H1 (cell line): ENCODE results near the gene TRPV6. TPM values are rescaled to one million over a fixed set of nuclear protein-coding genes. Genes with fewer than 3 reads are reported as not detected.

ENCODE experiments used
- CTCF ChIA-PET: fragments of 300-600 bp; sonication (Branson Sonifier 250); formaldehyde crosslinking; loops from one replicate; lab custom pipeline; 2021; ENCODE audit not compliant: partially characterized antibody; lab: Charles Lee
- POLR2A ChIA-PET: fragments of 300-600 bp; sonication (Branson Sonifier 250); formaldehyde crosslinking; loops from one replicate; lab custom pipeline; 2021; ENCODE audit warnings: inconsistent platforms; ENCODE audit not compliant: partially characterized antibody; lab: Charles Lee
- DNase-seq, 2 experiments: peaks; one replicate each; pipeline versions ENCODE4 v3.0.0 to v3.0.0-alpha.2; 2010 to 2022; ENCODE audit warnings: low spot score in 2 of 2, low read depth in 1 of 2, mixed read lengths in 1 of 2
- FAIRE-seq: peaks from 2 replicates; lab custom pipeline; 2011; peaks lifted over from hg19 to GRCh38; lab: Jason Lieb, UNC
- H2AFZ ChIP-seq: 2 replicates; pipeline ENCODE4 v1.8.1; 2012; ENCODE audit warnings: low read length, inconsistent platforms
- H2AK5ac ChIP-seq: 2 replicates; pipeline ENCODE4 v1.6.1; 2013; ENCODE audit warnings: low read depth, low read length
- H2BK120ac ChIP-seq: replicated peaks from 2 replicates; pipeline ENCODE3; 2013; ENCODE audit warnings: low read depth, low read length, inconsistent platforms
- H2BK12ac ChIP-seq: 2 replicates; pipeline ENCODE4 v1.6.1; 2013; ENCODE audit warnings: low read depth, low read length
- H2BK15ac ChIP-seq: 2 replicates; pipeline ENCODE4 v1.6.1; 2013; ENCODE audit warnings: low read length
- H2BK20ac ChIP-seq: 2 replicates; pipeline ENCODE4 v1.6.1; 2013; ENCODE audit warnings: low read length
- H2BK5ac ChIP-seq: 2 replicates; pipeline ENCODE4 v1.6.1; 2013; ENCODE audit warnings: low read depth, low read length
- H3K14ac ChIP-seq: 2 replicates; pipeline ENCODE4 v1.6.1; 2013; ENCODE audit warnings: inconsistent platforms; ENCODE audit not compliant: insufficient read length
- H3K18ac ChIP-seq: 2 replicates; pipeline ENCODE4 v1.6.1; 2013; ENCODE audit warnings: low read length; ENCODE audit errors: extremely low read depth
- H3K23ac ChIP-seq: 2 replicates; pipeline ENCODE4 v1.6.1; 2013; ENCODE audit warnings: inconsistent platforms; ENCODE audit not compliant: insufficient read length
- H3K23me2 ChIP-seq: 2 replicates; pipeline ENCODE4 v1.6.1; 2013; ENCODE audit warnings: low read depth, low read length
- H3K27ac ChIP-seq: 2 replicates; pipeline ENCODE4 v1.6.1; 2011; ENCODE audit warnings: low read depth, low read length, inconsistent platforms
- H3K27me3 ChIP-seq, 4 experiments: replicated peaks in 1 of 4; 1 replicate in 1 of 4; 2 replicates in 3 of 4; pipeline versions ENCODE4 v1.6.1 to v1.8.1; 2011 to 2013; ENCODE audit warnings: low read length in 3 of 4, mild to moderate bottlenecking in 3 of 4, inconsistent platforms in 2 of 4, mixed read lengths in 2 of 4, moderate library complexity in 1 of 4; ENCODE audit not compliant: control insufficient read depth in 3 of 4, insufficient read depth in 3 of 4; ENCODE audit errors: extremely low read depth in 1 of 4
- H3K36me3 ChIP-seq, 4 experiments: 2 replicates each; pipeline versions ENCODE4 v1.6.1 to v1.8.1; 2011 to 2013; ENCODE audit warnings: mild to moderate bottlenecking in 4 of 4, low read length in 3 of 4, moderate library complexity in 2 of 4, control low read depth in 1 of 4, inconsistent platforms in 1 of 4; ENCODE audit not compliant: insufficient read depth in 4 of 4, control insufficient read depth in 2 of 4
- H3K4ac ChIP-seq: replicated peaks from 2 replicates; pipeline ENCODE3; 2013; ENCODE audit warnings: low read length, low read depth, mixed read lengths, inconsistent platforms; ENCODE audit not compliant: insufficient read length
- H3K4me1 ChIP-seq, 4 experiments: replicated peaks in 1 of 4; 1 replicate in 1 of 4; 2 replicates in 3 of 4; pipeline versions ENCODE4 v1.6.1 to v1.8.1; 2011 to 2013; ENCODE audit warnings: low read length in 3 of 4, inconsistent platforms in 2 of 4, mixed read lengths in 1 of 4; ENCODE audit not compliant: insufficient read depth in 4 of 4, control insufficient read depth in 3 of 4
- H3K4me2 ChIP-seq, 2 experiments: 2 replicates each; pipeline versions ENCODE4 v1.6.1 to v1.8.1; 2011 to 2013; ENCODE audit warnings: low read depth in 2 of 2, low read length in 2 of 2, control low read depth in 1 of 2, inconsistent platforms in 1 of 2, mild to moderate bottlenecking in 1 of 2; ENCODE audit not compliant: insufficient read depth in 1 of 2
- H3K4me3 ChIP-seq, 4 experiments: fragments of 200-600, 300-600 bp in 1 of 4; sonication (generic), shearing (Covaris generic), sonication (Bioruptor Twin) in 1 of 4; 2 replicates each; pipeline versions ENCODE4 v1.5.1 to v1.8.1; 2011 to 2016; ENCODE audit warnings: low read length in 4 of 4, low read depth in 3 of 4, control low read depth in 2 of 4, inconsistent platforms in 2 of 4, mild to moderate bottlenecking in 2 of 4, mixed read lengths in 1 of 4, moderate library complexity in 1 of 4; ENCODE audit not compliant: insufficient read depth in 2 of 4; ENCODE audit errors: extremely low read depth in 1 of 4
- H3K56ac ChIP-seq: replicated peaks from 2 replicates; pipeline ENCODE3; 2013; ENCODE audit warnings: low read depth, mild to moderate bottlenecking, mixed read lengths, low read length, inconsistent platforms; ENCODE audit not compliant: insufficient read length
- H3K79me1 ChIP-seq: 2 replicates; pipeline ENCODE4 v1.6.1; 2013; ENCODE audit warnings: low read depth, low read length, control low read depth
- H3K79me2 ChIP-seq, 2 experiments: 2 replicates each; pipeline versions ENCODE4 v1.6.1 to v1.8.1; 2012 to 2013; ENCODE audit warnings: low read length in 2 of 2, mild to moderate bottlenecking in 2 of 2, inconsistent platforms in 1 of 2; ENCODE audit not compliant: insufficient read depth in 2 of 2, control insufficient read depth in 1 of 2
- H3K9ac ChIP-seq, 4 experiments: replicated peaks in 1 of 4; 1 replicate in 1 of 4; 2 replicates in 3 of 4; pipeline versions ENCODE4 v1.6.1 to v1.8.1; 2011 to 2013; ENCODE audit warnings: low read depth in 3 of 4, low read length in 3 of 4, control low read depth in 2 of 4, mild to moderate bottlenecking in 2 of 4, moderate library complexity in 2 of 4, inconsistent platforms in 1 of 4; ENCODE audit errors: extremely low read depth in 1 of 4
- H3K9me3 ChIP-seq, 2 experiments: 2 replicates each; pipeline versions ENCODE4 v1.6.1 to v1.8.1; 2012 to 2013; ENCODE audit warnings: mild to moderate bottlenecking in 2 of 2, moderate library complexity in 2 of 2, control low read depth in 1 of 2, inconsistent platforms in 1 of 2, low read depth in 1 of 2, low read length in 1 of 2, mixed read lengths in 1 of 2; ENCODE audit not compliant: insufficient read depth in 2 of 2
- H4K20me1 ChIP-seq, 2 experiments: replicated peaks in 1 of 2; 2 replicates each; pipeline versions ENCODE3 to v1.8.1; 2011 to 2013; ENCODE audit warnings: inconsistent platforms in 2 of 2, low read length in 2 of 2, mild to moderate bottlenecking in 1 of 2; ENCODE audit not compliant: insufficient read depth in 2 of 2, control insufficient read depth in 1 of 2
- H4K5ac ChIP-seq: 2 replicates; pipeline ENCODE4 v1.6.1; 2013; ENCODE audit warnings: low read length, low read depth, mixed read lengths, inconsistent platforms; ENCODE audit not compliant: insufficient read length
- H4K8ac ChIP-seq: 2 replicates; pipeline ENCODE4 v1.8.0; 2013; ENCODE audit warnings: mild to moderate bottlenecking, moderate library complexity, low read length, inconsistent platforms; ENCODE audit not compliant: insufficient read depth; ENCODE audit errors: extremely low read depth
- H4K91ac ChIP-seq: replicated peaks from 2 replicates; pipeline ENCODE3; 2013; ENCODE audit warnings: low read length, mixed read lengths, inconsistent platforms; ENCODE audit not compliant: insufficient read length
- CBX5 ChIP-seq: fragments of 300-800, 300-1000 bp; sonication (generic); IDR thresholded peaks from 2 replicates; pipeline ENCODE4 v1.7.1; 2016; ENCODE audit warnings: antibody characterized with exemption, low read length, low read depth
- CEBPB ChIP-seq: IDR thresholded peaks from 2 replicates; pipeline ENCODE4 v1.6.1; 2012; ENCODE audit warnings: low read depth, low read length
- CREB1 ChIP-seq: IDR thresholded peaks from 2 replicates; pipeline ENCODE4 v1.6.1; 2012; ENCODE audit warnings: inconsistent platforms
- CTBP2 ChIP-seq: IDR thresholded peaks from 2 replicates; pipeline ENCODE4 v1.7.0; 2011; ENCODE audit warnings: borderline replicate concordance, mild to moderate bottlenecking, moderate library complexity, mixed read lengths, low read length; ENCODE audit not compliant: insufficient read depth, insufficient read length
- CTCF ChIP-seq, 3 experiments: IDR thresholded peaks; 1 replicate in 2 of 3; 2 replicates in 1 of 3; pipeline versions ENCODE4 v1.5.1 to v1.6.1; 2011; ENCODE audit warnings: low read length in 3 of 3, mild to moderate bottlenecking in 3 of 3, inconsistent platforms in 2 of 3, low read depth in 1 of 3, moderate library complexity in 1 of 3; ENCODE audit not compliant: insufficient read depth in 1 of 3; ENCODE audit errors: control extremely low read depth in 1 of 3
- HDAC6 ChIP-seq: IDR thresholded peaks from one replicate; pipeline ENCODE4 v1.7.1; 2012; ENCODE audit warnings: low read depth, mild to moderate bottlenecking, inconsistent platforms, low read length, moderate library complexity
- JUND ChIP-seq: IDR thresholded peaks from 2 replicates; pipeline ENCODE4 v1.6.1; 2011; ENCODE audit warnings: mild to moderate bottlenecking, improper control_type of control experiment, low read length
- KDM4A ChIP-seq: IDR thresholded peaks from one replicate; pipeline ENCODE4 v1.7.1; 2012; ENCODE audit warnings: low read depth, mild to moderate bottlenecking, moderate library complexity, low read length, inconsistent platforms; ENCODE audit not compliant: severe bottlenecking
- SIN3A ChIP-seq, 2 experiments: IDR thresholded peaks in 1 of 2; conservative IDR thresholded peaks in 1 of 2; 2 replicates each; pipeline ENCODE4 v1.6.1; 2011 to 2012; ENCODE audit warnings: low read length in 2 of 2, improper control_type of control experiment in 1 of 2, low read depth in 1 of 2, mild to moderate bottlenecking in 1 of 2
- SP2 ChIP-seq: IDR thresholded peaks from 2 replicates; pipeline ENCODE4 v1.6.1; 2012; ENCODE audit warnings: mild to moderate bottlenecking, low read length, inconsistent platforms
- SRF ChIP-seq: IDR thresholded peaks from 2 replicates; pipeline ENCODE4 v1.6.1; 2011; ENCODE audit warnings: mild to moderate bottlenecking, low read depth, low read length, moderate library complexity
- TBP ChIP-seq: IDR thresholded peaks from 2 replicates; pipeline ENCODE4 v1.6.1; 2011; ENCODE audit warnings: low read depth, low read length, improper control_type of control experiment
- WGBS, 2 experiments: shearing (Covaris generic) in 1 of 2; methylation state at CpG; one replicate each; pipeline versions ENCODE4 v1.1.6 to v1.1.7; 2013 to 2015; ENCODE audit warnings: low lambda C conversion rate in 2 of 2, mixed read lengths in 2 of 2, inconsistent platforms in 1 of 2, low coverage in 1 of 2, missing lambda C conversion rate in 1 of 2; ENCODE audit not compliant: insufficient replicate concordance in 2 of 2, insufficient coverage in 1 of 2, insufficient read length in 1 of 2; ENCODE audit errors: extremely low coverage in 1 of 2, missing lambda C conversion rate in 1 of 2; 5-methylcytosine and 5-hydroxymethylcytosine counted together
- polyA plus RNA-seq, 7 experiments: library from polyadenylated mRNA; depleted of rRNA in 3 of 7; stranded (reverse) in 5 of 7; unstranded in 2 of 7; fragments of >200 nt in 5 of 7; fragments of 200-250 nt in 2 of 7; gene quantifications; 1 replicate in 5 of 7; 2 replicates in 1 of 7; 4 replicates in 1 of 7; pipeline versions ENCODE4 v1.2.1 to v1.2.3, GENCODE V29; 2011 to 2013; ENCODE audit warnings: missing spikeins in 2 of 7, mixed read lengths in 2 of 7
- total RNA-seq: library from RNA; stranded (reverse); fragmentation: NEBNext Ultra II Directional; extraction: Animal tissue kit (Norgen Biotek cat#: 25700); gene quantifications from 2 replicates; pipeline ENCODE4 v1.2.1, GENCODE V29; 2021

Gene TRPV6
- total and polyA plus RNA-seq, 2 of the 8 experiments (the other 6 are each of a cell fraction or from before 2014, with no cell fraction given): 0.52 to 1.1 TPM

- H3K4ac ChIP-seq: no peak overlapping the region
- H3K4me2 ChIP-seq: no peak overlapping the region
- no peak overlapping the region for H2BK20ac ChIP-seq
- H3K23ac ChIP-seq: no peak overlapping the region
- no peak overlapping the region for H3K27ac ChIP-seq
- no peak overlapping the region for H2BK120ac ChIP-seq
- H3K18ac ChIP-seq: no peak overlapping the region
- no peak overlapping the region for H2AK5ac ChIP-seq
- H3K9me3 ChIP-seq: no peaks in the 10 kb centered on the region
- H3K4me1 ChIP-seq: peaks cover 0 to 5% (median 2%) of the 10 kb centered on the region in 4 experiments; a peak in 3 of 7 replicates
- FAIRE-seq: no peak
- H4K8ac ChIP-seq: no peak overlapping the region
- no peaks in the 10 kb centered on the region for H3K79me2 ChIP-seq
- H4K5ac ChIP-seq: no peak overlapping the region
- no peak overlapping the region for H2BK12ac ChIP-seq
- H3K23me2 ChIP-seq: no peaks in the 10 kb centered on the region
- H3K14ac ChIP-seq: no peak overlapping the region
- H3K9ac ChIP-seq: no peak overlapping the region
- CTCF ChIA-PET: interaction anchor here (0.6 to 2.3 kb wide), 12 partner anchors 8 to 287 kb away, joined by 3 to 12 read pairs (median 4); no protein-coding TSS in a partner anchor
- no peak overlapping the region for H4K91ac ChIP-seq
- POLR2A ChIA-PET: interaction anchor here (0.9 kb wide), 1 partner anchor 9 kb away, joined by 3 read pairs; no protein-coding TSS in a partner anchor
- H2BK5ac ChIP-seq: no peak overlapping the region
- no peak for DNase-seq
- H3K4me3 ChIP-seq: no peak overlapping the region
- H2AFZ ChIP-seq: no peak overlapping the region
- 73% methylated on average over 8 of the region's 8 CpGs; no CpG with 5 or more reads in 1 of the 2 experiments for WGBS, 2 experiments
- no peak overlapping the region for H2BK15ac ChIP-seq
- no peaks in the 10 kb centered on the region for H4K20me1 ChIP-seq
- peaks cover 0 to 8% (median 0%) of the 10 kb centered on the region in 4 experiments; a peak in 4 of 7 replicates for H3K27me3 ChIP-seq
- no peaks in the 10 kb centered on the region for H3K36me3 ChIP-seq
- H3K56ac ChIP-seq: no peak overlapping the region
- H3K79me1 ChIP-seq: no peaks in the 10 kb centered on the region
- no peak for TF ChIP-seq KDM4A
- no peak for TF ChIP-seq SP2
- TF ChIP-seq CTBP2: no peak
- TF ChIP-seq CEBPB: no peak
- TF ChIP-seq JUND: no peak
- TF ChIP-seq SRF: no peak
- no peak for TF ChIP-seq HDAC6
- TF ChIP-seq CBX5: no peak
- no peak for TF ChIP-seq CREB1
- no peak for TF ChIP-seq CTCF (IDR thresholded peaks at IDR 0.05; ENCODE audit: control extremely low read depth in 1 of 3, insufficient read depth in 1 of 3, low read depth in 1 of 3, low read length in 3 of 3)
- no peak for TF ChIP-seq TBP
- no peak for TF ChIP-seq SIN3A (conservative IDR thresholded peaks at IDR 0.05 in 1 of 2, IDR thresholded peaks at IDR 0.05 in 1 of 2; ENCODE audit: low read depth in 1 of 2, low read length in 2 of 2)
Observed at GRCh38 chr7:142927949-142928348, 42.4 kb upstream of the TRPV6 start.
